ENCODE data around the gene ACSL6. TPM values are rescaled to one million over a fixed set of nuclear protein-coding genes. Genes with fewer than 3 reads are reported as not detected.

ACSL6 gene
- total RNA-seq, 1 donor, result not detected

GRCh38 chr5:131950706-131951105 is 60.8 kb downstream of the ACSL6 start:
- no peak for DNase-seq (ENCODE audit: low read depth)

GRCh38 chr5:131947445-131947844 is 64.0 kb downstream of the ACSL6 start:
- no peak for DNase-seq (ENCODE audit: low read depth)
- H3K4me3 ChIP-seq (ENCODE audit: low read depth, low read length), result no peak overlapping the region
- no peak for TF ChIP-seq CTCF (IDR thresholded peaks at IDR 0.05; ENCODE audit: insufficient read depth, low read length)

More at GRCh38 chr5:131950706-131951105, 60.8 kb downstream of the ACSL6 start:
- H3K4me3 ChIP-seq (ENCODE audit: low read depth, low read length), result no peak overlapping the region
- no peak for TF ChIP-seq CTCF (IDR thresholded peaks at IDR 0.05; ENCODE audit: insufficient read depth, low read length)

GRCh38 chr5:131945551-131946168 is 65.8 kb downstream of the ACSL6 start, which contains the start of gene MEIKIN:
Gene MEIKIN, minus strand, starts transcription at chr5:131945663. Its CDS starts 158 bp downstream, at chr5:131945505.
- TF ChIP-seq CTCF (IDR thresholded peaks at IDR 0.05; ENCODE audit: insufficient read depth, low read length), result no peak
- H3K4me3 ChIP-seq (ENCODE audit: low read depth, low read length), result no peak within 1 kb of the TSS
- DNase-seq (ENCODE audit: low read depth), result no peak

- no peak for TF ChIP-seq CTCF (IDR thresholded peaks at IDR 0.05; ENCODE audit: insufficient read depth, low read length)
- no peak for DNase-seq (ENCODE audit: low read depth)
- no peak overlapping the region for H3K4me3 ChIP-seq (ENCODE audit: low read depth, low read length)
Observed at GRCh38 chr5:131944702-131945550, 66.5 kb downstream of the ACSL6 start.

GRCh38 chr5:131943916-131944315 is 67.5 kb downstream of the ACSL6 start:
- no peak for TF ChIP-seq CTCF (IDR thresholded peaks at IDR 0.05; ENCODE audit: insufficient read depth, low read length)
- no peak for DNase-seq (ENCODE audit: low read depth)
- H3K4me3 ChIP-seq (ENCODE audit: low read depth, low read length), result no peak overlapping the region

GRCh38 chr5:131942016-131942415 is 69.4 kb downstream of the ACSL6 start:
- no peak overlapping the region for H3K4me3 ChIP-seq (ENCODE audit: low read depth, low read length)
- no peak for DNase-seq (ENCODE audit: low read depth)
- TF ChIP-seq CTCF (IDR thresholded peaks at IDR 0.05; ENCODE audit: insufficient read depth, low read length), result no peak

Data from fibroblast of the aortic adventitia (primary cell).